A375 (cell line): ENCODE results near the gene HINT2. TPM values are rescaled to one million over a fixed set of nuclear protein-coding genes. Genes with fewer than 3 reads are reported as not detected.

Experiments used
- small RNA-seq: library from RNA; depleted of rRNA; stranded (forward); fragments of <200 nt; gene quantifications from one replicate; pipeline ENCODE3, GENCODE V24; 2014
- total RNA-seq: library from RNA; depleted of rRNA; stranded (reverse); fragments of >200 nt; shearing (Covaris generic); gene quantifications from 2 replicates; pipeline ENCODE4 v1.2.3, GENCODE V29; 2014; rRNA removed

The HINT2 gene
- 95.7 and 102 TPM in 2 replicates for total RNA-seq

DNA sequence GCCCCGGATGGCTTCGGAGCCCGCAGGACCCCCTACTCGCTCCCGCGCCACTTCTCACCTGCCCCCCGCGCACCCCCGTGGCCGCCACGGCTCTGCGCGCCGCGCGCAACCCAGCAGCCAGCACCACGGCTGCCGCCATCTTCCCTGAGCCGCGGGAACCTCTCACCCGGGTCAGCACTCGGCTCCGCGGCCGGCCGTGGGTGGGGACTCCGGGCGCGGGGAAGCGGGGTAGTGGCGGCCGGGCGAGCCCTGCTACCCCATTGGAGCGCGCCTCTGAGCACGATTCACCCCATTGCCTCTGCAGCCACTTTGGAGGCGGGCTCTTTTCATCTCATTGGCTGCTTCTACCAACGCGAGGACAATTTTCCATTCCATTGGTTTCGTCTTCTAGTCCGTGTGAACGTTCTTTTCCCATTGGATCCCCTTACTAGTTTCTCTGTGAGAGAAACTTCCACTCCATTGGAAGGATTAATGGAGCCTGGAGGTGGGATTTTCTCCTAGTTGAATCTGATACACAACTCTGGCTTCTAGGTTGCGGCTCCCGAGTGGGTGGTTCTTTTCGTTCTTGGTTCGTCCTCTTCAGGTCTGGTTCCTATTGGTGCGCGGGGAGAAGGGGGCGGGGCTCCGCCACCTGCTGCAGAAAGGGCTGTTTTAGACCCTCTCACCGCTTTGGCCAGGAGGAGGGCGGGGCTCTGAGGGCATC lies at the start of gene HINT2:
TSS of gene HINT2 (minus strand) at position 202 of the 703 bp plus-strand sequence. CDS start at position 139, 63 bp downstream.

DNA sequence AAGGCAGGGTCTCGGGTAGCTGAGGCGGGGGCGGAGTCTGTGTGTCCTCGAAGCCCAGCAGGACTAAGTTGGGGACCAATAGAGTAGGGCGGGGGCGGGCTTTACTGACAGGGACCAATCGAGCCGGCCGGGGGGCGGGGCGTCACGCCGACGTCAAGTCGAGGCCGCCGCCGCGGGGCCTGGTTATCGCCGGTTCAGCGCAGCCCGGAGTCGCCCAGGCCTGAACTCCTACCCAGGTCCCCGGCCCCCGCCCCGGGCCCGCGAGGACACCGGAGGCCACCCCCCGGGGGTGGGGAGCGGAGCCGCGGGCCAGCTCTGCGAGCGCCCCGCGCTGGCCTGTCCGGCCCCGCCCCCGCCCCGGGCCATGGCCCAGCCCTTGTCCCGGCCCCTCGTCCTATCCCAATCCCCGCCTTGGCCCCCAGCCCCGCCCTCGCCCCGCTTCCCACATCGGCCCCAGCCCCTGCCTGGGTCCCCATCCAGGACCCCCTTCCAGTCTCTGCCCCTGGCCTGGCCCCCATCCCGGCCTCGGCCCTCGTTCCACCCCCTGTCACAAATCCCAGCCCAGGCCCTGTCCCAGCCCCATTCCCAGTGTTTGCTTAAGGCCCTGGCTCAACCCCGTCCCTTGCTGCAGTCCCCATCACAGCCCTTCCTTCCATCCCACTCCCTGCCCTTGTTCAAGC lies 14.4 kb upstream of the HINT2 start, which contains the start of gene TMEM8B:
TSS of gene TMEM8B (plus strand) at position 145 of the 680 bp plus-strand sequence. CDS start at position 365, 220 bp downstream.

DNA sequence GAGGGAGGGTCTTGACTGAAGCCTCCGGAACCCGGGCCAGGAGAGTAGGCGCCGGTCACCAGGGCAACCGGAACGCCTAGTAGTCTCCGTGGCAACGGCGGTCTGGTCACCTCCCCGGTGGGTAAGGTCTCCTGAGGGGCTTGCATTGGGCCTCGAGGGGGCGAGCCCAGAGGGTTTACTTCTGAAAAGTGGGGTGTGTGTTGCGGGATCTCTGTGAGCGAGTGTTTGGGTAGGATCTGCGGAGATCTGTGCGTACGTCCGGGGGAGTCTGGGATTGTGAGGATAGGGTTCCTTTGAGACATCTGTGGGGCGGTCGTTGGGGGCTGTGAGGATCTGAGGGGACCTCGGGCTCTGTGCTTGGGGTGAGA lies 13.9 kb upstream of the HINT2 start, which contains the start of gene FAM221B:
TSS of gene FAM221B (minus strand) at position 17 of the 368 bp plus-strand sequence. CDS start 2,571 bp downstream, outside the sequence.

DNA sequence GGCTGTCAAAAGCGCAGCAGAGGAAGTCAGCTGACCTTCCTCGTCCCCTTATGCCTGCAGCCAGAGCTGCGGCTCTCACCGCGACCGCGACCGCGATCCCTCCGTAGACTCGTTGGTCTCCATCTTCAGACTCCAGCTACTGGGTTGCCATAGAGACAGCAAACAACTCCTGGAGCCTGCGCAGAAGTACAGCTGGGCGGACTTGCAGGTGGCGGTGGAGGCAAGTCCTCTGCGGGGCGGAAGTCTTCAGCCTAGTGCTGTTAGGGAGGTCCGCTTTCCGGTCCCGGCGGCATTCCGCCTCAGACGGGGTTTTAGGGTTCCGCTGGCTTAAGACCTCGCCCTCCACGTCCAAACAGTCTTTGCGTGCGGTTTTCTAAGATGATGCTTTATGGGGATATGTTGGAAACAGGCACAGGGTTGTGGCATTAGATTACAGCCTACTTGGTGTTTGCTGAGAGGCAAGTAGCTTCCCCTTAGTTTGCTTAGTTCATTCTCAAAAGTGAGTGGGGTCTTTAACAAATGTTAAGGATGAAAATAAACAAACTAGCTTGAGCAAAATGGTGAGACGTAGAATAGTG lies 2.7 kb downstream of the HINT2 start, which contains the start of gene SPAG8:
TSS of gene SPAG8 (minus strand) at position 238 of the 578 bp plus-strand sequence. CDS start at position 123, 115 bp downstream.

DNA sequence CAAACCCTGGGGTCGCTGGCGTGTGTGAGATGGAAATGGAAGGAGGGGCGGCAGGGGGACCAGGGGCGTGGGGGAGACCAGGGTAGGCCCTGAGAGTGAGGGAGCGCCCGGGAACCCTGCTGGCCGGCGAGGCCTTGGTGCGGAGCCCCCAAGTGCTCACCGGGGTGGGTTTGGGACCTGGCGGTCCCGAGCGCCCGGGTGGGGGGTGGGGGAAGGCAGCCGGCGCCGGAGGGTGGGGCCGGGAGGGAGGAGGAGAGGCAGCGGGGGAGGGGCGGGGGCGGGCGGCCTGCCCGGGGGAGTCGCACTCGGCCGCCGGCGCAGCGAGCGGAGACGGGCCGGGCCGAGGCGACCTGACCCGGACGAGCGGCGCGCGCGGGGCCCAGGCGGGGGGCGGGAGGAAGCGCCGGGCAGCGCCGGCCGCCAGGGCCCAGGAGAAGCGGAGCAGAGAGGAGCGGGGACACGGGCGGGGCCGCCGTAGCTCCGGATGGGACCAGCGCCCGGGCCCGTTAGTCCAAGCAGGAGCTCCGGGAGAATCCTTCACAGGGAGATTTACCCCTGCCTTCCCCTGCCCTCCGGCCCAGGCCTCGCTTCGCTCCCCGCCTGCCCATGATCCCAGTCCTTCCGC lies 23.4 kb downstream of the HINT2 start, which contains the start of gene NPR2:
TSS of gene NPR2 (plus strand) at position 295 of the 625 bp plus-strand sequence. CDS start 818 bp downstream, outside the sequence.

Small RNA genes within 50 kb of the gene (small RNA-seq; reads per million reads assigned to genes)
- not detected for gene HINT2

Other genes with a start within 250 kb of the HINT2 start
- gene TESK1, start 209.8 kb downstream of the HINT2 start, total RNA-seq, result 8.5 and 8.9 TPM in 2 replicates
- gene CD72, start 196.6 kb downstream of the HINT2 start, total RNA-seq, result 1.3 TPM in 1 of 2 replicates, not detected in the other
- not detected in 2 replicates for gene SIT1, start 164.1 kb downstream of the HINT2 start, total RNA-seq
- 24,429 and 35,489 TPM in 2 replicates for gene RMRP, start 157.0 kb downstream of the HINT2 start, total RNA-seq
- gene CCDC107, start 156.8 kb downstream of the HINT2 start, total RNA-seq, result 10.5 and 14.1 TPM in 2 replicates
- 5.9 and 6.6 TPM in 2 replicates for gene ARHGEF39, start 149.8 kb downstream of the HINT2 start, total RNA-seq
- 23.5 and 29.2 TPM in 2 replicates for gene CA9, start 141.1 kb downstream of the HINT2 start, total RNA-seq
- gene TPM2, start 125.1 kb downstream of the HINT2 start, total RNA-seq, result 435 and 454 TPM in 2 replicates
- gene TLN1, start 82.8 kb downstream of the HINT2 start, total RNA-seq, result 168 and 176 TPM in 2 replicates
- 37.5 and 41.9 TPM in 2 replicates for gene CREB3, start 82.4 kb downstream of the HINT2 start, total RNA-seq
- gene GBA2, start 65.8 kb downstream of the HINT2 start, total RNA-seq, result 49.6 and 50.5 TPM in 2 replicates
- gene RGP1, start 65.8 kb downstream of the HINT2 start, total RNA-seq, result 20.3 and 20.9 TPM in 2 replicates
- gene MSMP, start 60.8 kb downstream of the HINT2 start, total RNA-seq, result not detected in 2 replicates
- gene NPR2, start 23.5 kb downstream of the HINT2 start, total RNA-seq, result 2.0 and 5.1 TPM in 2 replicates
- 1.2 and 3.7 TPM in 2 replicates for gene SPAG8, start 2.8 kb downstream of the HINT2 start, total RNA-seq
- gene FAM221B, start 13.7 kb upstream of the HINT2 start, total RNA-seq, result not detected in 2 replicates
- 1.5 and 1.7 TPM in 2 replicates for gene TMEM8B, start 14.2 kb upstream of the HINT2 start, total RNA-seq
- gene OR13J1, start 55.4 kb upstream of the HINT2 start, total RNA-seq, result not detected in 2 replicates
- 7.3 and 10.7 TPM in 2 replicates for gene HRCT1, start 91.2 kb upstream of the HINT2 start, total RNA-seq
- gene SPAAR, start 94.4 kb upstream of the HINT2 start, total RNA-seq, result 0.60 TPM in 1 of 2 replicates, not detected in the other
- gene OR2S2, start 143.1 kb upstream of the HINT2 start, total RNA-seq, result not detected in 2 replicates
- 4.5 and 4.9 TPM in 2 replicates for gene RECK, start 221.9 kb upstream of the HINT2 start, total RNA-seq